Muscle of leg (tissue), 11 donors: Measurements from ENCODE around the gene KIF5B. TPM values are rescaled to one million over a fixed set of nuclear protein-coding genes. Genes with fewer than 3 reads are reported as not detected.
"Not testable (repeated sequence)": the region's sequence is repeated elsewhere in the genome, so short reads cannot be mapped to it uniquely, and the experiment has no call there.

Experiments
- DNase-seq: peaks from one replicate; pipeline ENCODE4 v3.0.0; 2013
- H3K27ac ChIP-seq: one replicate; pipeline ENCODE4 v1.5.1; 2013; ENCODE audit warnings: mild to moderate bottlenecking, low read length, control low read depth
- H3K27me3 ChIP-seq: one replicate; pipeline ENCODE4 v1.6.1; 2013; ENCODE audit warnings: low read length; ENCODE audit not compliant: control insufficient read depth, insufficient read depth
- H3K36me3 ChIP-seq: one replicate; pipeline ENCODE4 v1.6.1; 2013; ENCODE audit warnings: low read length; ENCODE audit not compliant: control insufficient read depth, insufficient read depth
- H3K4me1 ChIP-seq: one replicate; pipeline ENCODE4 v1.6.1; 2013; ENCODE audit warnings: low read length; ENCODE audit not compliant: control insufficient read depth, insufficient read depth
- H3K4me3 ChIP-seq: one replicate; pipeline ENCODE4 v1.5.1; 2013; ENCODE audit warnings: low read length, control low read depth
- H3K9me3 ChIP-seq: replicated peaks from 2 replicates; pipeline ENCODE4 v1.6.1; 2013; ENCODE audit warnings: low read depth, low read length; ENCODE audit not compliant: control insufficient read depth
- WGBS: methylation state at CpG from one replicate; pipeline ENCODE4 v1.1.5; 2013; ENCODE audit warnings: missing lambda C conversion rate; ENCODE audit not compliant: insufficient coverage; 5-methylcytosine and 5-hydroxymethylcytosine counted together
- polyA plus RNA-seq, 8 donors: library from polyadenylated mRNA; unstranded; fragments of 120-200 nt; gene quantifications; one replicate each; pipeline versions ENCODE4 v1.2.1 to v1.2.3, GENCODE V29; 2013; ENCODE audit warnings: inconsistent platforms in 1 of 8, low replicate concordance in 1 of 8; ENCODE audit not compliant: insufficient read length in 8 of 8, insufficient read depth in 1 of 8
- total RNA-seq: library from RNA; stranded (reverse); fragments of 120-200 nt; gene quantifications from one replicate; pipeline ENCODE4 v1.2.4, GENCODE V29; 2013

KIF5B gene
- total and polyA plus RNA-seq, 9 donors, result 82.3 to 166 (median 144) TPM

GRCh38 chr10:31999070-31999660 is 57.1 kb downstream of the KIF5B start:
- no peaks in the 10 kb centered on the region for H3K27me3 ChIP-seq
- H3K4me1 ChIP-seq, result peaks cover 10% of the 10 kb centered on the region
- H3K9me3 ChIP-seq, result no peaks in the 10 kb centered on the region
- H3K4me3 ChIP-seq, result no peak overlapping the region
- 57% methylated on average over 2 of the region's 3 CpGs for WGBS
- DNase-seq, result no peak
- H3K27ac ChIP-seq, result no peak overlapping the region
- H3K36me3 ChIP-seq, result no peaks in the 10 kb centered on the region

GRCh38 chr10:31994926-31995325 is 61.3 kb downstream of the KIF5B start:
- no CpG with 5 or more reads among the region's 6 CpGs for WGBS

GRCh38 chr10:31990937-31991336 is 65.3 kb downstream of the KIF5B start:
- Histone ChIP-seq H3K27me3 (no peaks in the 10 kb centered on the region), H3K9me3 (no peaks in the 10 kb centered on the region), H3K27ac (no peak overlapping the region), H3K36me3 (no peaks in the 10 kb centered on the region), H3K4me1 (no peaks in the 10 kb centered on the region), H3K4me3 (no peak overlapping the region)
- DNase-seq, result no peak

More at GRCh38 chr10:31994926-31995325, 61.3 kb downstream of the KIF5B start:
- Histone ChIP-seq H3K27me3 (no peaks in the 10 kb centered on the region), H3K4me1 (no peaks in the 10 kb centered on the region), H3K9me3 (no peaks in the 10 kb centered on the region), H3K4me3 (no peak overlapping the region), H3K36me3 (no peaks in the 10 kb centered on the region), H3K27ac (no peak overlapping the region)
- DNase-seq, result peak; percentile 7

- not testable (repeated sequence) for DNase-seq
- whole genome bisulfite sequencing, result no CpG with 5 or more reads among the region's 1 CpG
Observed at GRCh38 chr10:31987786-31988185, 68.4 kb downstream of the KIF5B start.

GRCh38 chr10:31982111-31982510 is 74.1 kb downstream of the KIF5B start:
- DNase-seq, result no peak
- Histone ChIP-seq H3K4me3 (no peak overlapping the region), H3K27me3 (no peaks in the 10 kb centered on the region), H3K27ac (no peak overlapping the region), H3K9me3 (no peaks in the 10 kb centered on the region), H3K4me1 (no peaks in the 10 kb centered on the region), H3K36me3 (no peaks in the 10 kb centered on the region)
- WGBS, result no CpG with 5 or more reads among the region's 2 CpGs

More at GRCh38 chr10:31987786-31988185, 68.4 kb downstream of the KIF5B start:
- not testable (repeated sequence) for H3K4me1 ChIP-seq, H3K27ac ChIP-seq, H3K4me3 ChIP-seq, H3K9me3 ChIP-seq, H3K36me3 ChIP-seq, H3K27me3 ChIP-seq

- DNase-seq, result no peak
- Histone ChIP-seq H3K4me1 (no peaks in the 10 kb centered on the region), H3K27me3 (no peaks in the 10 kb centered on the region), H3K9me3 (no peaks in the 10 kb centered on the region), H3K27ac (no peak overlapping the region), H3K36me3 (no peaks in the 10 kb centered on the region), H3K4me3 (no peak overlapping the region)
- no CpG with 5 or more reads among the region's 4 CpGs for WGBS
Observed at GRCh38 chr10:31980471-31980870, 75.8 kb downstream of the KIF5B start.

- not testable (repeated sequence) for H3K27me3 ChIP-seq, H3K27ac ChIP-seq, H3K36me3 ChIP-seq, H3K4me1 ChIP-seq, H3K9me3 ChIP-seq, H3K4me3 ChIP-seq, DNase-seq
- WGBS, result no CpG with 5 or more reads among the region's 19 CpGs
Observed at GRCh38 chr10:31979071-31979470, 77.2 kb downstream of the KIF5B start.

GRCh38 chr10:31978156-31978483 is 78.1 kb downstream of the KIF5B start:
- no peak overlapping the region for H3K4me3 ChIP-seq
- no peaks in the 10 kb centered on the region for H3K9me3 ChIP-seq
- H3K36me3 ChIP-seq, result no peaks in the 10 kb centered on the region
- no peak overlapping the region for H3K27ac ChIP-seq
- no peaks in the 10 kb centered on the region for H3K27me3 ChIP-seq
- H3K4me1 ChIP-seq, result no peaks in the 10 kb centered on the region
- WGBS, result 100% methylated on average over 1 of the region's 2 CpGs
- no peak for DNase-seq

GRCh38 chr10:31977440-31978155 is 78.6 kb downstream of the KIF5B start:
- no CpG with 5 or more reads among the region's 5 CpGs for WGBS
- Histone ChIP-seq H3K4me1 (no peaks in the 10 kb centered on the region), H3K9me3 (no peaks in the 10 kb centered on the region), H3K27me3 (no peaks in the 10 kb centered on the region), H3K4me3 (no peak overlapping the region), H3K27ac (peak overlapping the region; percentile 38), H3K36me3 (no peaks in the 10 kb centered on the region)
- peak; percentile 51 for DNase-seq

GRCh38 chr10:31975157-31975765 is 81.0 kb downstream of the KIF5B start:
- 60% methylated on average over 2 of the region's 6 CpGs for WGBS
- H3K9me3 ChIP-seq, result no peaks in the 10 kb centered on the region
- DNase-seq, result no peak

More at GRCh38 chr10:31975157-31975765, 81.0 kb downstream of the KIF5B start:
- Histone ChIP-seq H3K27ac (no peak overlapping the region), H3K36me3 (no peaks in the 10 kb centered on the region), H3K4me1 (no peaks in the 10 kb centered on the region), H3K4me3 (no peak overlapping the region), H3K27me3 (no peaks in the 10 kb centered on the region)
